ENCODE results near the gene LHCGR.

LHCGR gene

GRCh38 chr2:48755473-48755872 is at the start of gene LHCGR:
LHCGR (minus strand) TSS chr2:48755724; CDS start chr2:48755671, 53 bp downstream.
- Histone ChIP-seq H3K27ac (peak within 1 kb of the TSS; percentile 21; the same call in 1 of the 2 replicates), H3K4me3 (no peak within 1 kb of the TSS), H3K36me3 (no peaks in the 10 kb centered on the region), H3K4me2 (peak within 1 kb of the TSS; percentile 87), H3K27me3 (no peaks in the 10 kb centered on the region), H3K9ac (0 out of 2 replicates have a peak within 1 kb of the TSS, but pooled peaks have one; percentile 43), H3K9me3 (peaks cover 6% of the 10 kb centered on the region; the same call in 1 of the 2 replicates), H4K20me1 (no peaks in the 10 kb centered on the region), H3K4me1 (peaks cover 52% of the 10 kb centered on the region)
- TF ChIP-seq Cebpa-rat (IDR thresholded peaks at IDR 0.05): no peak

GRCh38 chr2:48799601-48800000 is 44.1 kb upstream of the LHCGR start:
- Histone ChIP-seq H3K9me3 (no peaks in the 10 kb centered on the region), H3K4me2 (no peak overlapping the region), H4K20me1 (no peaks in the 10 kb centered on the region), H3K36me3 (no peaks in the 10 kb centered on the region), H3K4me3 (no peak overlapping the region), H3K9ac (no peak overlapping the region), H3K27ac (no peak overlapping the region), H3K4me1 (no peaks in the 10 kb centered on the region), H3K27me3 (no peaks in the 10 kb centered on the region)
- TF ChIP-seq Cebpa-rat (IDR thresholded peaks at IDR 0.05): no peak

GRCh38 chr2:48795065-48795464 is 39.5 kb upstream of the LHCGR start:
- no peaks in the 10 kb centered on the region for H3K27me3 ChIP-seq
- no peak overlapping the region for H3K27ac ChIP-seq
- TF ChIP-seq Cebpa-rat (IDR thresholded peaks at IDR 0.05): no peak

GRCh38 chr2:48793671-48794070 is 38.1 kb upstream of the LHCGR start:
- Histone ChIP-seq H3K4me2 (no peak overlapping the region), H3K36me3 (no peaks in the 10 kb centered on the region), H3K27me3 (no peaks in the 10 kb centered on the region), H4K20me1 (no peaks in the 10 kb centered on the region), H3K4me3 (no peak overlapping the region), H3K4me1 (peaks cover 5% of the 10 kb centered on the region; the same call in 1 of the 2 replicates), H3K9me3 (no peaks in the 10 kb centered on the region), H3K27ac (no peak overlapping the region), H3K9ac (no peak overlapping the region)
- TF ChIP-seq Cebpa-rat (IDR thresholded peaks at IDR 0.05): no peak; the same call in 1 of the 2 replicates

More at GRCh38 chr2:48795065-48795464, 39.5 kb upstream of the LHCGR start:
- Histone ChIP-seq H3K4me1 (peaks cover 5% of the 10 kb centered on the region; the same call in 1 of the 2 replicates), H3K9ac (no peak overlapping the region), H3K4me3 (no peak overlapping the region), H3K36me3 (no peaks in the 10 kb centered on the region), H3K9me3 (no peaks in the 10 kb centered on the region), H4K20me1 (no peaks in the 10 kb centered on the region), H3K4me2 (no peak overlapping the region)

GRCh38 chr2:48792030-48792429 is 36.5 kb upstream of the LHCGR start:
- H4K20me1 ChIP-seq: no peaks in the 10 kb centered on the region
- no peak overlapping the region for H3K9ac ChIP-seq
- H3K4me2 ChIP-seq: no peak overlapping the region
- no peak for TF ChIP-seq Cebpa-rat (IDR thresholded peaks at IDR 0.05)
- H3K36me3 ChIP-seq: no peaks in the 10 kb centered on the region
- H3K27ac ChIP-seq: no peak overlapping the region
- H3K27me3 ChIP-seq: no peaks in the 10 kb centered on the region
- no peaks in the 10 kb centered on the region for H3K9me3 ChIP-seq
- no peak overlapping the region for H3K4me3 ChIP-seq
- H3K4me1 ChIP-seq: peaks cover 12% of the 10 kb centered on the region; the same call in 1 of the 2 replicates

GRCh38 chr2:48790407-48791170 is 35.1 kb upstream of the LHCGR start:
- Histone ChIP-seq H3K36me3 (no peaks in the 10 kb centered on the region), H3K9me3 (no peaks in the 10 kb centered on the region), H3K4me2 (0 out of 2 replicates have a peak overlapping the region, but pooled peaks have one; percentile 8), H3K9ac (no peak overlapping the region), H3K4me1 (peaks cover 12% of the 10 kb centered on the region; the same call in 1 of the 2 replicates), H3K27me3 (no peaks in the 10 kb centered on the region), H3K4me3 (no peak overlapping the region), H4K20me1 (no peaks in the 10 kb centered on the region), H3K27ac (no peak overlapping the region)
- TF ChIP-seq Cebpa-rat (IDR thresholded peaks at IDR 0.05): no peak

GRCh38 chr2:48787580-48787979 is 32.1 kb upstream of the LHCGR start:
- Histone ChIP-seq H3K9me3 (no peaks in the 10 kb centered on the region), H3K9ac (no peak overlapping the region), H3K4me2 (peak overlapping the region; percentile 4; the same call in 1 of the 2 replicates)

GRCh38 chr2:48781366-48781765 is 25.8 kb upstream of the LHCGR start:
- Histone ChIP-seq H3K4me2 (no peak overlapping the region), H3K9ac (no peak overlapping the region), H4K20me1 (no peaks in the 10 kb centered on the region), H3K9me3 (no peaks in the 10 kb centered on the region), H3K27me3 (no peaks in the 10 kb centered on the region), H3K4me1 (no peaks in the 10 kb centered on the region), H3K4me3 (no peak overlapping the region), H3K36me3 (no peaks in the 10 kb centered on the region), H3K27ac (no peak overlapping the region)
- TF ChIP-seq Cebpa-rat (IDR thresholded peaks at IDR 0.05): no peak

More at GRCh38 chr2:48787580-48787979, 32.1 kb upstream of the LHCGR start:
- Histone ChIP-seq H3K36me3 (no peaks in the 10 kb centered on the region), H3K27me3 (no peaks in the 10 kb centered on the region), H3K4me1 (peaks cover 12% of the 10 kb centered on the region; the same call in 1 of the 2 replicates), H3K27ac (no peak overlapping the region), H3K4me3 (no peak overlapping the region), H4K20me1 (no peaks in the 10 kb centered on the region)
- no peak for TF ChIP-seq Cebpa-rat (IDR thresholded peaks at IDR 0.05)

GRCh38 chr2:48779019-48779716 is 23.6 kb upstream of the LHCGR start:
- no peaks in the 10 kb centered on the region for H3K27me3 ChIP-seq
- no peak for TF ChIP-seq Cebpa-rat (IDR thresholded peaks at IDR 0.05)
- H3K4me3 ChIP-seq: no peak overlapping the region
- H3K9ac ChIP-seq: no peak overlapping the region
- no peak overlapping the region for H3K4me2 ChIP-seq
- H3K27ac ChIP-seq: no peak overlapping the region
- H3K36me3 ChIP-seq: no peaks in the 10 kb centered on the region
- no peaks in the 10 kb centered on the region for H3K4me1 ChIP-seq
- H3K9me3 ChIP-seq: no peaks in the 10 kb centered on the region
- H4K20me1 ChIP-seq: no peaks in the 10 kb centered on the region

GRCh38 chr2:48774251-48774650 is 18.7 kb upstream of the LHCGR start:
- Histone ChIP-seq H4K20me1 (no peaks in the 10 kb centered on the region), H3K27me3 (no peaks in the 10 kb centered on the region), H3K4me1 (no peaks in the 10 kb centered on the region), H3K27ac (no peak overlapping the region), H3K4me2 (no peak overlapping the region), H3K9ac (no peak overlapping the region), H3K9me3 (no peaks in the 10 kb centered on the region), H3K36me3 (no peaks in the 10 kb centered on the region), H3K4me3 (no peak overlapping the region)
- no peak for TF ChIP-seq Cebpa-rat (IDR thresholded peaks at IDR 0.05)
